ENCODE results near the gene TLX2.
"Not testable (repeated sequence)": the region's sequence is repeated elsewhere in the genome, so short reads cannot be mapped to it uniquely, and the experiment has no call there.

TLX2 gene

GRCh38 chr2:74558284-74559230, 44.3 kb downstream of the TLX2 start:
- DNase-seq, result no peak

DNA sequence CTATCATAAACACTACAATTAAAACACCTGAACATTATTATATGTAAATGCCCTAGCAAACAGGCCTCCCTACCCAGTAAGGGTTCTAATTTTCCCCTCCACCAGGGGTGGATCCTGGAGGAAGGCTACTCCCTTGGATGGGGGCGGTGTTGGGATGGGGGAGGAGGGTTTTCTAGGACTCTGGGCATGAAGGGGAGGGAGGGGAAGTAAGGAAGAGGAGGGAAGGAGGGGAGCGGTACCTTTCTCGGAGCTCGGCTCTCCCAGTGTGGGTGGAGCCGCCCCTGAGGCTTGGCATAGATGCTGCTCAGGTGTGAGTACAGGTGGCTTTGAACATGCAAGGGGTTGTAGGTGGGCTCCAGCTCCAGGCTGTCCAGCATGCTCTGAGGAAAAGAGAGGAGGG, 45.7 kb downstream of the TLX2 start:
- no peak for DNase-seq

DNA sequence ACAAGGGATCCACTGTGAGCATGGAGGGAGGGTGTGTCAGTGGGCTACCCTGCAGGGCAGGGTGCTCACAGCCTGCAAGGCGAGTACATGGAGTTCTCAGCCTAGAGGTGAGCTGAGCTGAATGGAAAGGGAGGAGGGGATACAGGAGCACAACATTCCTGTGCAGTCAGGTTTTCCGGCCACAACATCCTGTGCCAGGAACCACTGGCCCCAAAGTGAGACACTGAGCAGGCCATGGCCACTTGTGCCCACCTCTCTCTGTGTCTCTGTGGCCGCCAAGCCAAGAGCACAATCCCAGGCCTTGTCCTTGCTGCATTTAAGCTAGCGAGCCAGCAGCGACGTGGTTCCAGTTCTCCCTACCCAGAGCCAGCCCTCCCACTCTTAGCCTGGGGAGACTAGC, 46.3 kb downstream of the TLX2 start:
- no peak for DNase-seq

GRCh38 chr2:74561022-74561421, 46.8 kb downstream of the TLX2 start:
- DNase-seq, result not testable (repeated sequence)

DNA sequence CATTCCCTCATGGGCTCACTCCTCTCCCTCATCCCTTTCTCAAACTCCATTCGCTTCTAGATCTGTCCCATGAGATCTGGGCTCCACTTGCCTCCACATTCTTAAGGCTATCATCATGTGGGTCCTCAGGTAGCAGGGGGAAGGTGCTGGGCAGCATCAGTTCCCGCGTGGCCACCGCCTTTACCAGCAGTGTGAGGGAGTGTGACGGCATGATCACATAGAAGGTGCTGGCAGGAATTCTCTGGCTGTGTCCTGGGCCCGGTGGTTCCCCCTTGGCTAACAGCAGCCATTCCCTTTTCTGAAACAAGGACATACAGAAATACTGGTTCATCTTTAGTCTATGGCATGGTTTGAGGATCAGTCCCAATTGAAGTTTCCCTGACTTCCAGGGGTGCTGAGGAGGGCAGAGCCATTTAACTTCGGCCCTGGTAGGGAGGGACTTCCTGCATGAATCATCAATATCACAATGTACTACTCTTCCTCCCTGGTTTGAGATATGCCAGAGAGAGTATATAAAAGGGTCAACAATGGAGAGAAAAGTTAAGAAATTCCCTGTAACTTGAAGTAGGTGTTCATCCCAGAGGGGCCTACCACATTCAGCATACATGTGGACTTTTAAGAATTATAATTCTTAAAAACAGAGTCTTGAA, 48.0 kb downstream of the TLX2 start:
- DNase-seq, result no peak

DNA sequence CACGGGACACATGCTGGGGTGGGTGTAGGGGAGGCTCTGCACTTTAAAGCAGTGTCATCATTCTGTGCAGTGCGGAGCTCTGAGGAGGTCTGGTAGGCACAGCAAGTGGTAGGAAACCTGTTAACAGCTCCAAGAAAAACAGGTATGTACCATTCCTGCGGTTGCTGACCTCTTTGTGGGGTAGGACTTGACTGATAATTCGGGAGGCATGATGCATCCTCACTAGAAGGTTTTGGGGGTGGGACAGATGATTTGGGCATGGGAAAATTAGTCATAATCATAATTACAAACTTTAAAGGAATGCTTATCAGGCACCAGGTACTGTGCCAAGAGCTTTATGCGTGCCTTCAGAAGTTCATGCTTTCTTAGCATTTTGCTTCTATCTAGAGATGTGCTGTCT, 50.0 kb downstream of the TLX2 start:
- no peak for DNase-seq

- no peak for DNase-seq
Measured at GRCh38 chr2:74566076-74566753, 52.0 kb downstream of the TLX2 start.

GRCh38 chr2:74566754-74567085, 52.5 kb downstream of the TLX2 start:
- DNase-seq, result no peak
